Mucosa of descending colon (tissue), 3 donors: ENCODE data around the gene FHIT. TPM values are rescaled to one million over a fixed set of nuclear protein-coding genes. Genes with fewer than 3 reads are reported as not detected.

ENCODE experiments used
- ATAC-seq: fragments of 200-7000 bp; cut with Tn5 transposase; one replicate; pipeline ENCODE4 v1.9.1; 2020; ENCODE audit warnings: mild to moderate bottlenecking, moderate library complexity
- DNase-seq, 3 donors: peaks; one replicate each; pipeline ENCODE4 v3.0.0-alpha.2; 2020
- H3K36me3 ChIP-seq: fragments of 200-600 bp; one replicate; pipeline ENCODE4 v1.8.0; 2021; ENCODE audit warnings: low read depth, mild to moderate bottlenecking
- H3K4me1 ChIP-seq: fragments of 200-600 bp; one replicate; pipeline ENCODE4 v1.8.0; 2021; ENCODE audit warnings: low read depth, mild to moderate bottlenecking
- H3K4me3 ChIP-seq: fragments of 200-600 bp; one replicate; pipeline ENCODE4 v1.8.0; 2021; ENCODE audit warnings: mild to moderate bottlenecking
- H3K9me3 ChIP-seq: fragments of 200-600 bp; one replicate; pipeline ENCODE4 v1.8.0; 2021; ENCODE audit warnings: mild to moderate bottlenecking
- CTCF ChIP-seq: fragments of 200-600 bp; IDR thresholded peaks from one replicate; pipeline ENCODE4 v1.8.0; 2022; ENCODE audit warnings: antibody characterized with exemption, mild to moderate bottlenecking
- intact Hi-C, 2 donors: fragments of 100-400 bp; cut with DNase I in 1 of 2; cut with micrococcal nuclease in 1 of 2; formaldehyde crosslinking; loops; one replicate each; pipeline versions ENCODE4 v1.11.0 to v1.11.1; 2022; cut with DNase I, micrococcal nuclease
- total RNA-seq, 3 donors: library from RNA; stranded (reverse); fragmentation: NEBNext Ultra II Directional in 2 of 3; extraction: Animal tissue kit (Norgen Biotek cat#: 25700) in 2 of 3; gene quantifications; one replicate each; pipeline versions ENCODE4 v1.2.1 to v1.2.4, GENCODE V29; 2021 to 2023
- donor health status: DM: no; HTN: no; CAD: no; lungs with moderate emphysema.
- donor health status: DM: no; HTN: no; CAD: no.
- donor health status: DM: no; HTN: yes; CAD: no.

Gene FHIT
- total RNA-seq, 3 donors from 2014 or later: 8.9 to 20.7 (median 18.6) TPM

GRCh38 chr3:60660026-60660425 is 591.2 kb downstream of the FHIT start:
- intact Hi-C loops: no loop called here
- no peak overlapping the region for H3K4me3 ChIP-seq
- DNase-seq (no peak), ATAC-seq (no peak)
- TF ChIP-seq CTCF: no peak
- peaks cover 10% of the 10 kb centered on the region for H3K9me3 ChIP-seq
- H3K4me1 ChIP-seq: no peaks in the 10 kb centered on the region
- H3K36me3 ChIP-seq: no peaks in the 10 kb centered on the region

- H3K9me3 ChIP-seq: peaks cover 10% of the 10 kb centered on the region
- TF ChIP-seq CTCF: no peak
- no peaks in the 10 kb centered on the region for H3K36me3 ChIP-seq
- DNase-seq: no peak
- no peaks in the 10 kb centered on the region for H3K4me1 ChIP-seq
- H3K4me3 ChIP-seq: no peak overlapping the region
- no peak for ATAC-seq
- intact Hi-C loops: no loop called here
Observed at GRCh38 chr3:60659098-60659497, 592.2 kb downstream of the FHIT start.

DNA sequence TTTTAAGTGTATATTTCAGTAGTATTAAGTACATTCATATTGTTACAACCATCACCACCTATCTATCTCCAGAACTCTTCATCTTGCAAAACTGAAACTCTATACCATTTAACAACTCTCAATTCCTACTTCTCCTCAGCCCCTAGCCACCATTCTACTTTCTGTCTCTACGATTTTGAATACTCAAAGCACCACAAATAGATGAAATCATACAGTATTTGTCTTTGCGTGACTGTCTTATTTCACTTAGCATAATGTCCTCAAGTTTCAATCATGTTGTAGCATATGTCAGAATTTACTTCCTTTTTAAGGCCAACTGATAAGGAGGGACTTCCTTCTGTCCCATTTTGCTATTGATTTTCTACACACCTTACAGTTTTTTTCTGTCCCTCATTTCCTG is 593.3 kb downstream of the FHIT start:
- intact Hi-C loops: no loop called here
- Histone ChIP-seq H3K9me3 (peaks cover 3% of the 10 kb centered on the region), H3K36me3 (no peaks in the 10 kb centered on the region), H3K4me3 (no peak overlapping the region), H3K4me1 (no peaks in the 10 kb centered on the region)
- DNase-seq (no peak), ATAC-seq (no peak)
- TF ChIP-seq CTCF: no peak

- TF ChIP-seq CTCF: no peak
- no peaks in the 10 kb centered on the region for H3K9me3 ChIP-seq
- intact Hi-C loops: no loop called here
- DNase-seq (no peak), ATAC-seq (no peak)
- no peaks in the 10 kb centered on the region for H3K36me3 ChIP-seq
- H3K4me3 ChIP-seq: no peak overlapping the region
- no peaks in the 10 kb centered on the region for H3K4me1 ChIP-seq
Observed at GRCh38 chr3:60652829-60653228, 598.4 kb downstream of the FHIT start.

GRCh38 chr3:60651799-60652198 is 599.5 kb downstream of the FHIT start:
- no peaks in the 10 kb centered on the region for H3K36me3 ChIP-seq
- no peaks in the 10 kb centered on the region for H3K9me3 ChIP-seq
- intact Hi-C loops: no loop called here
- no peak for TF ChIP-seq CTCF
- DNase-seq (no peak), ATAC-seq (no peak)
- H3K4me1 ChIP-seq: no peaks in the 10 kb centered on the region
- H3K4me3 ChIP-seq: no peak overlapping the region

DNA sequence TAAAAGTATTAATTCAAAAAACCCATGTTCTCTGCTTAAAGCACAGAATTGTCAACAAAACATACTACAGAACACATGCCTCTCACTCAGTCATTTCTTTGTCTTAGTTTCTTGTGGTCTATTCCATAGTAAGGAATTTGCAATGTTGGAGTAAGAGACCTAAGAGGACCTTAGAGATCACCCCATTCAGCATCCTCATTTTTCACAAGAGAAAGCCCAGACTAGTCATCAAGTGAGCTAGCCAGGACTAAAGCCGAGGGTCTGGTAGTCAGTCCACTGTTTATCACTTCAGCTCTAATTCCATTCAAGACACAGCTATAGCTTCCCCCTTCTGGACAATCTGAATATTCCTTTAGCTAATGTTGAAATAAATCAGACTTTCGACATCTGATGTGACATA is 601.1 kb downstream of the FHIT start:
- DNase-seq: no peak
- intact Hi-C loops: no loop called here
- no peaks in the 10 kb centered on the region for H3K4me1 ChIP-seq

More for the DNA sequence above, 601.1 kb downstream of the FHIT start:
- no peaks in the 10 kb centered on the region for H3K9me3 ChIP-seq
- no peak overlapping the region for H3K4me3 ChIP-seq
- no peak for TF ChIP-seq CTCF
- no peaks in the 10 kb centered on the region for H3K36me3 ChIP-seq
- no peak for ATAC-seq
